Colonic mucosa (tissue), 4 donors: Measurements from ENCODE around the gene RIOX2. TPM values are rescaled to one million over a fixed set of nuclear protein-coding genes. Genes with fewer than 3 reads are reported as not detected.

Experiments used
- DNase-seq: peaks from one replicate; pipeline ENCODE4 v3.0.0-alpha.2; 2020
- H3K27ac ChIP-seq: fragments of 200-600 bp; one replicate; pipeline ENCODE4 v1.8.0; 2021
- H3K27me3 ChIP-seq: fragments of 200-600 bp; one replicate; pipeline ENCODE4 v1.8.0; 2021
- H3K36me3 ChIP-seq: fragments of 200-600 bp; one replicate; pipeline ENCODE4 v1.8.0; 2021
- H3K4me1 ChIP-seq: fragments of 200-600 bp; one replicate; pipeline ENCODE4 v1.8.0; 2021; ENCODE audit warnings: mild to moderate bottlenecking
- H3K4me3 ChIP-seq: fragments of 200-600 bp; one replicate; pipeline ENCODE4 v1.8.0; 2021
- H3K9ac ChIP-seq, 2 donors: one replicate each; pipeline ENCODE4 v1.7.0; 2013; ENCODE audit warnings: control low read depth in 2 of 2, low read depth in 2 of 2, low read length in 2 of 2
- H3K9me3 ChIP-seq: fragments of 200-600 bp; one replicate; pipeline ENCODE4 v1.8.0; 2021
- intact Hi-C: fragments of 100-400 bp; cut with DNase I; formaldehyde crosslinking; loops from one replicate; pipeline ENCODE4 v1.14.1; 2022
- total RNA-seq, 2 donors: library from RNA; stranded (reverse); fragmentation: NEBNext Ultra II Directional in 1 of 2; extraction: Animal tissue kit (Norgen Biotek cat#: 25700) in 1 of 2; gene quantifications; one replicate each; pipeline ENCODE4 v1.2.1, GENCODE V29; 2021
- TF ChIP-seq, protein P1 (sequence below): fragments of 200-600 bp; IDR thresholded peaks from one replicate; pipeline ENCODE4 v1.8.0; 2022; ENCODE audit warnings: antibody characterized with exemption, mild to moderate bottlenecking
- donor health status: healthy.
- donor health status: DM: no; HTN: no; CAD: no.
- donor health status: DM: no; HTN: no; CAD: no.

The RIOX2 gene
- total RNA-seq, 2 donors from 2014 or later, result 17.6 to 21.9 TPM

DNA sequence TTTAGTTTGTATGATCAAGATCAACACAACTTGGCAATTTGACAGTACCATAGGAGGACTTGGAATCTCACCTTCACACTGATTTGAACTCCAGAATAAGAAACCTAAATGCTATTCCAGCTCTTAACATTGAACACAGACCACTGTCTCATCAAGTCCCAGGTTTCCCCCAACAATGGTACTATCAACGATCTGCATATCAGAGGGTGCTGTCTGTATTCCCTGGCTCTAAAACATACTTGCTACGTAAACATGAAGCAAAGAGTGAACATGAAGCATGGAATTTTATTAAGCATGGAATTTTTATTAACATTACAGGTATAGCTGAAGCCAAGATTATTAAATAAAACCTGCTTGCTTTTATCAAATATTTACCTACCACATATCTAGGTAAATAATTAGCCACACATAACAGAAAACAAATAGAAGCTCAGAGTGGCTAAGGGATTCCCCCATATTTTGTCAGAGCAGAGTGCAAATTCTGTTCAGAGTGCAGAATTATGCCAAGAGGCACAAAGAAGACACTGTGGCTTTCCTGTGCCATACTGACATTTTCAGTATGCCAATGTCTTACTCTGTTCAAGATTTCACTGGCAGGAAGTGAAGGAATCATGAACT lies 22.2 kb upstream of the RIOX2 start:
- no peak for DNase-seq
- H3K9ac ChIP-seq, result no peak overlapping the region
- no peaks in the 10 kb centered on the region for H3K4me1 ChIP-seq
- no peaks in the 10 kb centered on the region for H3K9me3 ChIP-seq
- no peaks in the 10 kb centered on the region for H3K36me3 ChIP-seq
- intact Hi-C loops, result no loop called here
- TF ChIP-seq, protein P1, sequence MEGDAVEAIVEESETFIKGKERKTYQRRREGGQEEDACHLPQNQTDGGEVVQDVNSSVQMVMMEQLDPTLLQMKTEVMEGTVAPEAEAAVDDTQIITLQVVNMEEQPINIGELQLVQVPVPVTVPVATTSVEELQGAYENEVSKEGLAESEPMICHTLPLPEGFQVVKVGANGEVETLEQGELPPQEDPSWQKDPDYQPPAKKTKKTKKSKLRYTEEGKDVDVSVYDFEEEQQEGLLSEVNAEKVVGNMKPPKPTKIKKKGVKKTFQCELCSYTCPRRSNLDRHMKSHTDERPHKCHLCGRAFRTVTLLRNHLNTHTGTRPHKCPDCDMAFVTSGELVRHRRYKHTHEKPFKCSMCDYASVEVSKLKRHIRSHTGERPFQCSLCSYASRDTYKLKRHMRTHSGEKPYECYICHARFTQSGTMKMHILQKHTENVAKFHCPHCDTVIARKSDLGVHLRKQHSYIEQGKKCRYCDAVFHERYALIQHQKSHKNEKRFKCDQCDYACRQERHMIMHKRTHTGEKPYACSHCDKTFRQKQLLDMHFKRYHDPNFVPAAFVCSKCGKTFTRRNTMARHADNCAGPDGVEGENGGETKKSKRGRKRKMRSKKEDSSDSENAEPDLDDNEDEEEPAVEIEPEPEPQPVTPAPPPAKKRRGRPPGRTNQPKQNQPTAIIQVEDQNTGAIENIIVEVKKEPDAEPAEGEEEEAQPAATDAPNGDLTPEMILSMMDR, result no peak
- no peaks in the 10 kb centered on the region for H3K27me3 ChIP-seq
- no peak overlapping the region for H3K27ac ChIP-seq
- H3K4me3 ChIP-seq, result no peak overlapping the region

DNA sequence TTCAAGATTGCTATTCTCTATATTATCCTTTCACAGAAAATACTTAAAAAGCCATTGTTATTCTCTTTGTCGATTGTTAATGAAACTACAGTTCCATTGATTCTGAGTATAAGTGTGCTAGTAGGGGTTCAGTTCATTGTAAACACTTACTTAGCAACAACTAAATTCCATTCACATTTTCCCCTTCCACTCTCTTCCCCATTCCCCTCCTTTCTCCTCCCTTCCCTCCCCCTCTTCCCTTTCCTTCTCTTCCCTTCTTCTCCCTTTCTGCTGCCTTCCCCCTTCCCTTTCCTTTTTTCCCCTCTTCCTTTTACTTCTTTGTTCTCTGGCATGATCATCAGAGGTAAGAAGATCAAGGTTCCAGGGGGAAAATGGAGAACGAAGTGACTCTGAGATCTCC lies 21.3 kb upstream of the RIOX2 start:
- no peaks in the 10 kb centered on the region for H3K36me3 ChIP-seq
- H3K27ac ChIP-seq, result no peak overlapping the region
- H3K4me3 ChIP-seq, result no peak overlapping the region
- TF ChIP-seq, protein P1, result no peak
- no peak for DNase-seq
- H3K27me3 ChIP-seq, result no peaks in the 10 kb centered on the region
- H3K9me3 ChIP-seq, result no peaks in the 10 kb centered on the region
- H3K4me1 ChIP-seq, result no peaks in the 10 kb centered on the region
- intact Hi-C loops, result no loop called here
- no peak overlapping the region for H3K9ac ChIP-seq

DNA sequence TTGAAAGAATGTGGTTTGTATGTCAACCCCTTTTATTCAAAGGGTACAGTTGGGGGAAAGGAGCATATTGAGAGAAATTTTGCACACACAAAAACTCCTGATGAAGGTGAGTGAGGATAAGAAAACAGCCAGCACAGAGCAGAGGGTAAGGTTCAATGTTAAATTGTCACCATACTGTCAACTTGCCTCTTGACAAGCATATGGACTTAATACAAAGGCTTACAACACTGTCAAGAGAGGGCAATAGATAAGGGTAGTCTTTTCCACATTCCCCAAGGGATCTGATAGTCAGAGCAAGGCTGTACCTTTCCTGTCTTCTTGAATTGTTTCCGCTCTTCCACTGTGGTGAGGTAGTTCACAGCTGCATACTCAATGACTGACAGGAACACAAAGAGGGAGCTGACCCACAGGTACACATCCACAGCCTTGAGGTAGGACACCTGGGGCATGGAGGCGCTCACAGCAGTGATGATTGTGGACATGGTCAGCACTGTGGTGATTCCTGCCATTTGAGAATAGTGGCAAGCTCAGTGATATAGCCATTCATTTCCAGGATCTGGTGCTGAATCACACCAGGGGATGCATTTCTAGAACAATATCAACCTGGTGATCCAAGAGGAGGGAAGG lies 20.4 kb upstream of the RIOX2 start:
- H3K27me3 ChIP-seq, result no peaks in the 10 kb centered on the region
- H3K9me3 ChIP-seq, result no peaks in the 10 kb centered on the region
- no peak overlapping the region for H3K9ac ChIP-seq
- H3K4me3 ChIP-seq, result no peak overlapping the region
- intact Hi-C loops, result no loop called here
- no peak overlapping the region for H3K27ac ChIP-seq
- DNase-seq, result no peak
- TF ChIP-seq, protein P1, result no peak
- H3K36me3 ChIP-seq, result no peaks in the 10 kb centered on the region
- no peaks in the 10 kb centered on the region for H3K4me1 ChIP-seq

DNA sequence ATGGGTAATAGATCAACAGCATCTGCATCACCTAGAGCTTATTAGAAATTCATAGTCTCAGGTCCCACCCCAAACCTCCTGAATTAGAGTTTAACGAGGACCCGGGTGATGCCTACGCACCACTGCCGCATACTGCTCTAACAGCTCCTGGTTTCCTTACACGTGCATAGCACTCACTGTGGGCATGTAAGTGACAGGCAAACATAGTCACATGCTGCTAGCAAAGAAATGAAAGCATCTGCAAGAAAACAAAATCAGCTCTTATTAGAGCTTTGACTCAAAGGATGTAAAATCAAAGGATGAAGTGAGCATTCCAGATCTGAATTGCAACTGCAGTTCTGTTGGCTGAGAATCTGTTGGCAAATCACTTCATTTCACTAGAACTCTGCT lies 19.1 kb upstream of the RIOX2 start:
- no peak for DNase-seq
- H3K36me3 ChIP-seq, result no peaks in the 10 kb centered on the region
- H3K9ac ChIP-seq, result no peak overlapping the region
- H3K4me1 ChIP-seq, result no peaks in the 10 kb centered on the region
- TF ChIP-seq, protein P1, result no peak
- H3K27me3 ChIP-seq, result no peaks in the 10 kb centered on the region
- no peaks in the 10 kb centered on the region for H3K9me3 ChIP-seq
- intact Hi-C loops, result no loop called here
- no peak overlapping the region for H3K4me3 ChIP-seq
- H3K27ac ChIP-seq, result no peak overlapping the region

DNA sequence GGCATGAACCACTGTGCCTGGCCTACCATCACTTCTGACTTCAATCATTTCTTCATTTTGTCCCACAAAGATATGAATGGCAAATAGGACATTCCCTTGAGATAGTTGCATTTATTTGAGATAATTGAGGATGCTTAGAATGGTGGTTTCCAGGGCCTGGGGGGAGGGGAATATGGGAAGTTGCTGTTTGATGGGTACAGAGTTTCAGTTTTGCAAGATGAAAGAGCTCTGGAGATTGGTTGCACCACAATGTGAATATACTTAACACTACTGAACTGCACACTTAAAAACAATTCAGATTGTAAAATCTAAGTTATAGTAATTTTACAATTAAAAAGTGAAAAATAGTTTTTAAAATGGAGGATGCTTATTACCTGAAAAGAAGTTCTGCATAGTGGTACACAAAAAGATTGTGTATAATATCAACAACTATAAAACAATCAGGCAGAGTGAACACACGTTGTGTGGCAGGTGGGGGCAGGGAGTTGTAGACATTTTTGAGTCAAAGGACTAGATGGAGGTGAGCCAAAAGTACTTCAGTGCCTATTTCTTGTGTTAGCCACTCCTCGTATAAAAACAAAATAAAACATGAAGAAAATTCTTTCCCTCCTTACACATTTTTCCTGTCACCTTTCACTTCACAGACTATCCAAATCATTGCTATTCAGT lies 18.5 kb upstream of the RIOX2 start:
- H3K27me3 ChIP-seq, result no peaks in the 10 kb centered on the region
- H3K4me3 ChIP-seq, result no peak overlapping the region
- H3K4me1 ChIP-seq, result no peaks in the 10 kb centered on the region
- no peak overlapping the region for H3K27ac ChIP-seq
- intact Hi-C loops, result no loop called here
- H3K9ac ChIP-seq, result no peak overlapping the region
- TF ChIP-seq, protein P1, result no peak
- DNase-seq, result no peak
- no peaks in the 10 kb centered on the region for H3K9me3 ChIP-seq
- no peaks in the 10 kb centered on the region for H3K36me3 ChIP-seq
